PC-3 (cell line): ENCODE measurements around the gene TENM4.

ENCODE experiments used
- EZH2phosphoT487 ChIP-seq: fragments of 300-600 bp; sonication (generic); IDR thresholded peaks from 2 replicates; pipeline ENCODE4 v1.6.1; 2018; ENCODE audit warnings: mild to moderate bottlenecking, antibody characterized with exemption, low read length, borderline replicate concordance
- TF ChIP-seq, protein P1 (sequence below): fragments of 300-600 bp; sonication (generic); conservative IDR thresholded peaks from 2 replicates; pipeline ENCODE4 v1.5.1; 2017; ENCODE audit warnings: antibody characterized with exemption, low read depth, mild to moderate bottlenecking, low read length

DNA sequence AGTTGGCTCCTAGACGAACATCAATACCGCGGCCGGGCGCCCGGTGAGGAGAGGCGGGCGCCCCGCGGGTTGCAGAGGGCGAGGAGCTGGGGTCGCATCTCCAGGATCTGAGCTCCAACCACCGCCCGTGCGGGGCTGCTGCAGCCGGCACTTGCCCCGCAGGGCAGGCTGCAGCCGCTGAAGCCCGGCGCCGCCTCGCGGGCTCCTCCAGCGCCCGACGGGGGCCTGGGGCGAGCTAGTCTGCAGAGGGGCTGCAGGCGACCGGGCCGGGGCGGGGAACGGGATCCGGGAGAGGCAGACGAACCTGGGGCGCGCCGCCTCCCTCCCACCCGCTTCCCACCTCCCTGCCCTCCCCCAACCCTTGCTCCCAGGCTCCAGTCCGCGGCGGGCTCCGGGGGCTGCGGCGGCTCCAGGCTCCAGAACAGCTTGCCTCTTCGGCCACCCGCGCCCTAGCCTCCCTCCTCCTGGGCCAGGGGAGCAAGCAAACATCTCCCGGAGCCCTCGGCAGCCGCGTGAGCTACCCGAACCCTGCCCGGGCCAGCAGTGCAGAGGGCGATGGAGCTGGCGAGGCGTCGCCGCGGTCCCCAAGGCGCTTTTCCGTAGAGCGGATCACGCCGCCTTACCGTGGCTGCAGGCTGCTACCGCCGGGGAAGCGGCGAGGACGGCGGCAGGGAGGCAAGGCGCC is 802 bp downstream of the TENM4 start:
- TF ChIP-seq, protein P1, sequence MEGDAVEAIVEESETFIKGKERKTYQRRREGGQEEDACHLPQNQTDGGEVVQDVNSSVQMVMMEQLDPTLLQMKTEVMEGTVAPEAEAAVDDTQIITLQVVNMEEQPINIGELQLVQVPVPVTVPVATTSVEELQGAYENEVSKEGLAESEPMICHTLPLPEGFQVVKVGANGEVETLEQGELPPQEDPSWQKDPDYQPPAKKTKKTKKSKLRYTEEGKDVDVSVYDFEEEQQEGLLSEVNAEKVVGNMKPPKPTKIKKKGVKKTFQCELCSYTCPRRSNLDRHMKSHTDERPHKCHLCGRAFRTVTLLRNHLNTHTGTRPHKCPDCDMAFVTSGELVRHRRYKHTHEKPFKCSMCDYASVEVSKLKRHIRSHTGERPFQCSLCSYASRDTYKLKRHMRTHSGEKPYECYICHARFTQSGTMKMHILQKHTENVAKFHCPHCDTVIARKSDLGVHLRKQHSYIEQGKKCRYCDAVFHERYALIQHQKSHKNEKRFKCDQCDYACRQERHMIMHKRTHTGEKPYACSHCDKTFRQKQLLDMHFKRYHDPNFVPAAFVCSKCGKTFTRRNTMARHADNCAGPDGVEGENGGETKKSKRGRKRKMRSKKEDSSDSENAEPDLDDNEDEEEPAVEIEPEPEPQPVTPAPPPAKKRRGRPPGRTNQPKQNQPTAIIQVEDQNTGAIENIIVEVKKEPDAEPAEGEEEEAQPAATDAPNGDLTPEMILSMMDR, result no peak
- TF ChIP-seq EZH2phosphoT487, result no peak; the same call in 1 of the 2 replicates
